Loucy (cell line): Measurements from ENCODE around the gene MYO5C.
A peak's percentile ranks its signal among the peaks of the same experiment; 100 is the strongest.

ENCODE experiments used
- H2AFZ ChIP-seq: fragments of 200-600 bp; sonication (generic); 2 replicates; pipeline ENCODE4 v1.6.0; 2016; ENCODE audit warnings: antibody characterized with exemption, mild to moderate bottlenecking, low read length, moderate library complexity
- H3F3A ChIP-seq: fragments of 200-600 bp; 2 replicates; pipeline ENCODE4 v1.6.0; 2016; ENCODE audit warnings: antibody characterized with exemption, low read depth, mild to moderate bottlenecking
- H3K27me3 ChIP-seq: fragments of 200-600 bp; sonication (generic); 2 replicates; pipeline ENCODE4 v1.6.1; 2014; ENCODE audit warnings: low read length, mild to moderate bottlenecking; ENCODE audit not compliant: insufficient read depth, poor library complexity, severe bottlenecking
- H3K36me3 ChIP-seq: fragments of 200-600 bp; sonication (generic); 2 replicates; pipeline ENCODE4 v1.6.1; 2016; ENCODE audit warnings: low read length; ENCODE audit not compliant: insufficient read depth
- H3K4me1 ChIP-seq: fragments of 200-600 bp; sonication (generic); 2 replicates; pipeline ENCODE4 v1.5.1; 2014; ENCODE audit warnings: low read length, mild to moderate bottlenecking; ENCODE audit not compliant: insufficient read depth, poor library complexity, severe bottlenecking
- H3K4me2 ChIP-seq: fragments of 200-600 bp; sonication (generic); 2 replicates; pipeline ENCODE4 v1.6.0; 2014; ENCODE audit warnings: antibody characterized with exemption, low read length, low read depth, mild to moderate bottlenecking; ENCODE audit not compliant: poor library complexity, severe bottlenecking
- H3K4me3 ChIP-seq: fragments of 200-600 bp; sonication (generic); 2 replicates; pipeline ENCODE4 v1.5.1; 2014; ENCODE audit warnings: low read length, mild to moderate bottlenecking, mixed read lengths; ENCODE audit not compliant: poor library complexity, severe bottlenecking
- H3K79me2 ChIP-seq: fragments of 200-600 bp; sonication (generic); 2 replicates; pipeline ENCODE4 v1.6.1; 2014; ENCODE audit warnings: low read length; ENCODE audit not compliant: insufficient read depth
- H3K9ac ChIP-seq: fragments of 200-600 bp; sonication (generic); 2 replicates; pipeline ENCODE4 v1.6.0; 2014; ENCODE audit warnings: mild to moderate bottlenecking, low read depth, low read length, moderate library complexity; ENCODE audit not compliant: poor library complexity, severe bottlenecking
- H3K9me2 ChIP-seq: fragments of 200-600 bp; sonication (generic); replicated peaks from 2 replicates; pipeline ENCODE4 v1.6.1; 2016; ENCODE audit warnings: low read depth, low read length, mixed read lengths
- H3K9me3 ChIP-seq: fragments of 200-600 bp; sonication (generic); 2 replicates; pipeline ENCODE4 v1.6.1; 2014; ENCODE audit warnings: mild to moderate bottlenecking, antibody characterized with exemption, low read length, low read depth; ENCODE audit not compliant: insufficient read depth
- H4K20me1 ChIP-seq: fragments of 200-600 bp; sonication (generic); 2 replicates; pipeline ENCODE4 v1.6.0; 2014; ENCODE audit warnings: antibody characterized with exemption, low read length, mild to moderate bottlenecking; ENCODE audit not compliant: insufficient read depth, poor library complexity, severe bottlenecking
- CTCF ChIP-seq: fragments of 200-600 bp; sonication (generic); conservative IDR thresholded peaks from 2 replicates; pipeline ENCODE4 v1.5.1; 2014; ENCODE audit warnings: mild to moderate bottlenecking, antibody characterized with exemption, low read length
- EZH2phosphoT487 ChIP-seq: fragments of 200-600 bp; IDR thresholded peaks from 2 replicates; pipeline ENCODE4 v1.6.1; 2018; ENCODE audit warnings: antibody characterized with exemption, mild to moderate bottlenecking, moderate library complexity, borderline replicate concordance

The MYO5C gene

GRCh38 chr15:52179278-52180195, 116.1 kb downstream of the MYO5C start:
- Histone ChIP-seq H3K27me3 (no peaks in the 10 kb centered on the region), H3K4me1 (peaks cover 33% of the 10 kb centered on the region)

DNA sequence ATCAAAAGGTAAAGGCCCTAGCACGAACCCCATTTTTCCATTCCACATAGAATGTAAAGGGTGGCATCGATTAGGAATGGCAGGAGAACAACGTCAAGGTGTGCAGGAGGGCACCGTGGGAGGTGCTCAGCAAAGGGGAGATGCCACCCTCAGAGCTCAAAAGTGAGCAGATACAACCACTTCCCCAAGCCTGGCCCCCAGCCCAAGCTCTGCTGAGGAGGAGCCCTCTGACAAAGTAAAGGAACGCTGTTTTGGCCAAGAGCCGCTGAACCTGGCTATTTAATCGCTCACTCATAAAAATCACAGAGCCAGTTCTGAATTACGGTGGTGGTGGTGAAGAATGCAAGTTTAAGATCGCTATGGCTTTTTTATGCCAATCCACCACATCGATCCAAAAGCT, 116.8 kb downstream of the MYO5C start:
- Histone ChIP-seq H3K9me3 (no peaks in the 10 kb centered on the region), H3K9ac (peak overlapping the region; percentile 81), H3K4me2 (peak overlapping the region; percentile 96), H3K9me2 (no peaks in the 10 kb centered on the region), H3F3A (no peaks in the 10 kb centered on the region), H3K36me3 (no peaks in the 10 kb centered on the region), H4K20me1 (peaks cover 10% of the 10 kb centered on the region), H3K79me2 (peaks cover 26% of the 10 kb centered on the region), H2AFZ (peak overlapping the region; percentile 72), H3K27me3 (no peaks in the 10 kb centered on the region), H3K4me3 (peak overlapping the region; percentile 93), H3K4me1 (peaks cover 40% of the 10 kb centered on the region)
- TF ChIP-seq EZH2phosphoT487 (no peak), CTCF (no peak)

More at GRCh38 chr15:52179278-52180195, 116.1 kb downstream of the MYO5C start:
- Histone ChIP-seq H3K36me3 (no peaks in the 10 kb centered on the region), H3K4me2 (peak overlapping the region; percentile 96), H3K9ac (peak overlapping the region; percentile 81), H2AFZ (peak overlapping the region; percentile 95), H3K4me3 (peak overlapping the region; percentile 93), H3F3A (no peaks in the 10 kb centered on the region), H4K20me1 (peaks cover 10% of the 10 kb centered on the region), H3K79me2 (peaks cover 25% of the 10 kb centered on the region), H3K9me3 (no peaks in the 10 kb centered on the region), H3K9me2 (no peaks in the 10 kb centered on the region)
- no peak for TF ChIP-seq EZH2phosphoT487
- TF ChIP-seq CTCF, result no peak

- no peak overlapping the region for H3K9ac ChIP-seq
- no peaks in the 10 kb centered on the region for H3K36me3 ChIP-seq
- peaks cover 49% of the 10 kb centered on the region for H3K79me2 ChIP-seq
- H3K4me1 ChIP-seq, result peaks cover 43% of the 10 kb centered on the region
- H3F3A ChIP-seq, result 0 out of 2 replicates have a peak, but pooled peaks cover 2% of the 10 kb centered on the region
- H3K4me2 ChIP-seq, result no peak overlapping the region
- H3K9me3 ChIP-seq, result no peaks in the 10 kb centered on the region
- H2AFZ ChIP-seq, result no peak overlapping the region
- H3K4me3 ChIP-seq, result no peak overlapping the region
- H3K9me2 ChIP-seq, result no peaks in the 10 kb centered on the region
- H4K20me1 ChIP-seq, result peaks cover 2% of the 10 kb centered on the region
- TF ChIP-seq EZH2phosphoT487, result no peak
- TF ChIP-seq CTCF, result no peak
- H3K27me3 ChIP-seq, result no peaks in the 10 kb centered on the region
Measured at GRCh38 chr15:52172869-52173268, 122.7 kb downstream of the MYO5C start.
